A172 (cell line): ENCODE data around the gene KCTD1. TPM values are rescaled to one million over a fixed set of nuclear protein-coding genes. Genes with fewer than 3 reads are reported as not detected.

Source experiments
- DNase-seq: peaks from one replicate; pipeline ENCODE4 v3.0.0-alpha.2; 2015; ENCODE audit warnings: low spot score
- total RNA-seq: library from RNA; depleted of rRNA; stranded (reverse); fragments of >200 nt; shearing (Covaris generic); gene quantifications from 2 replicates; pipeline ENCODE4 v1.2.3, GENCODE V29; 2014

The KCTD1 gene
- total RNA-seq, 1 experiment from 2014 or later = 12.3 TPM

- DNase-seq = no peak
These were observed 123.2 kb downstream of the KCTD1 start for GRCh38 chr18:26425148-26425531.

- no peak for DNase-seq
These were observed 123.8 kb downstream of the KCTD1 start for GRCh38 chr18:26424428-26425147.

- DNase-seq = no peak
These were observed 125.7 kb downstream of the KCTD1 start for GRCh38 chr18:26422472-26423162.

- DNase-seq = no peak
These were observed 126.4 kb downstream of the KCTD1 start for GRCh38 chr18:26421931-26422330.

- DNase-seq = no peak
These were observed 126.8 kb downstream of the KCTD1 start for GRCh38 chr18:26421503-26421902.

GRCh38 chr18:26419746-26420145 is 128.6 kb downstream of the KCTD1 start:
- no peak for DNase-seq

- DNase-seq = no peak
These were observed 130.1 kb downstream of the KCTD1 start for GRCh38 chr18:26418225-26418624.

- DNase-seq = no peak
These were observed 131.2 kb downstream of the KCTD1 start for GRCh38 chr18:26417190-26417589.

- DNase-seq = no peak
These were observed 131.7 kb downstream of the KCTD1 start for GRCh38 chr18:26416652-26417150.

GRCh38 chr18:26415631-26416030 is 132.7 kb downstream of the KCTD1 start:
- no peak for DNase-seq

GRCh38 chr18:26414901-26415440 is 133.4 kb downstream of the KCTD1 start:
- DNase-seq = no peak

- no peak for DNase-seq
These were observed 139.3 kb downstream of the KCTD1 start for GRCh38 chr18:26409091-26409490.

GRCh38 chr18:26407736-26408601 is 140.4 kb downstream of the KCTD1 start:
- DNase-seq = no peak

- no peak for DNase-seq
These were observed 141.4 kb downstream of the KCTD1 start for GRCh38 chr18:26406854-26407517.

- no peak for DNase-seq
These were observed 142.0 kb downstream of the KCTD1 start for GRCh38 chr18:26406324-26406723.

GRCh38 chr18:26405190-26405801 is 143.1 kb downstream of the KCTD1 start:
- DNase-seq = peak; percentile 32
